Measurements from ENCODE around the gene INSR. TPM values are rescaled to one million over a fixed set of nuclear protein-coding genes. Genes with fewer than 3 reads are reported as not detected.

INSR gene
- total and polyA plus RNA-seq, 2 of the 8 experiments (the other 6 are each of a cell fraction or from before 2014, with no cell fraction given), result 13.1 to 48.7 TPM

- Histone ChIP-seq H4K5ac (ENCODE audit: insufficient read length, low read depth, low read length) (no peak overlapping the region), H3K9ac (replicated peaks in 1 of 4; ENCODE audit: extremely low read depth in 1 of 4, low read depth in 3 of 4, low read length in 3 of 4) (no peak overlapping the region), H3K14ac (ENCODE audit: insufficient read length) (no peak overlapping the region), H3K4me2 (ENCODE audit: insufficient read depth in 1 of 2, low read depth in 2 of 2, low read length in 2 of 2) (no peak overlapping the region), H3K4me3 (ENCODE audit: extremely low read depth in 1 of 4, insufficient read depth in 2 of 4, low read depth in 3 of 4, low read length in 4 of 4) (no peak overlapping the region), H3K27ac (ENCODE audit: low read depth, low read length) (no peak overlapping the region), H4K91ac (replicated peaks; ENCODE audit: insufficient read length, low read length) (no peak overlapping the region), H3K9me3 (ENCODE audit: insufficient read depth in 2 of 2, low read depth in 1 of 2, low read length in 1 of 2) (peaks cover 0 to 6% of the 10 kb centered on the region in 2 experiments; a peak in 2 of 4 replicates), H3K4me1 (replicated peaks in 1 of 4; ENCODE audit: control insufficient read depth in 3 of 4, insufficient read depth in 4 of 4, low read length in 3 of 4) (no peaks in the 10 kb centered on the region), H3K56ac (replicated peaks; ENCODE audit: insufficient read length, low read depth, low read length) (no peak overlapping the region), H2BK5ac (ENCODE audit: low read depth, low read length) (no peak overlapping the region), H3K79me1 (ENCODE audit: low read depth, low read length) (no peaks in the 10 kb centered on the region), H3K27me3 (replicated peaks in 1 of 4; ENCODE audit: control insufficient read depth in 3 of 4, extremely low read depth in 1 of 4, insufficient read depth in 3 of 4, low read length in 3 of 4) (no peaks in the 10 kb centered on the region), H2BK20ac (ENCODE audit: low read length) (no peak overlapping the region), H3K18ac (ENCODE audit: extremely low read depth, low read length) (no peak overlapping the region), H2BK120ac (replicated peaks; ENCODE audit: low read depth, low read length) (no peak overlapping the region), H4K20me1 (replicated peaks in 1 of 2; ENCODE audit: control insufficient read depth in 1 of 2, insufficient read depth in 2 of 2, low read length in 2 of 2) (no peaks in the 10 kb centered on the region), H3K79me2 (ENCODE audit: control insufficient read depth in 1 of 2, insufficient read depth in 2 of 2, low read length in 2 of 2) (peaks cover 0 to 36% of the 10 kb centered on the region in 2 experiments; a peak in 3 of 4 replicates), H2BK12ac (ENCODE audit: low read depth, low read length) (no peak overlapping the region), H4K8ac (ENCODE audit: extremely low read depth, insufficient read depth, low read length) (no peak overlapping the region), H3K23me2 (ENCODE audit: low read depth, low read length) (no peaks in the 10 kb centered on the region), H3K4ac (replicated peaks; ENCODE audit: insufficient read length, low read depth, low read length) (no peak overlapping the region), H2BK15ac (ENCODE audit: low read length) (no peak overlapping the region), H3K23ac (ENCODE audit: insufficient read length) (no peak overlapping the region), H3K36me3 (ENCODE audit: control insufficient read depth in 2 of 4, insufficient read depth in 4 of 4, low read length in 3 of 4) (0 out of 8 replicates have a peak, but pooled peaks cover 0 to 4% (median 0%) of the 10 kb centered on the region in 4 experiments), H2AFZ (ENCODE audit: low read length) (no peak overlapping the region), H2AK5ac (ENCODE audit: low read depth, low read length) (no peak overlapping the region)
- 70% methylated on average over 5 of the region's 5 CpGs; no CpG with 5 or more reads in 1 of the 2 experiments for WGBS, 2 experiments (ENCODE audit: extremely low coverage in 1 of 2, insufficient coverage in 1 of 2, insufficient read length in 1 of 2, insufficient replicate concordance in 2 of 2, low coverage in 1 of 2, low lambda C conversion rate in 2 of 2, missing lambda C conversion rate in 1 of 2)
- no peak for TF ChIP-seq NANOG (IDR thresholded peaks at IDR 0.05; ENCODE audit: insufficient read depth, low read depth, low read length, poor library complexity, severe bottlenecking)
- no peak for TF ChIP-seq CTCF (IDR thresholded peaks at IDR 0.05; ENCODE audit: control extremely low read depth in 1 of 3, insufficient read depth in 1 of 3, low read depth in 1 of 3, low read length in 3 of 3)
- no peak for TF ChIP-seq NRF1 (IDR thresholded peaks at IDR 0.05; ENCODE audit: low read depth, low read length)
- TF ChIP-seq HDAC2 (IDR thresholded peaks at IDR 0.05; ENCODE audit: borderline replicate concordance in 1 of 2, low read depth in 2 of 2, low read length in 2 of 2), result no peak
- TF ChIP-seq RAD21 (IDR thresholded peaks at IDR 0.05 in 1 of 2, conservative IDR thresholded peaks at IDR 0.05 in 1 of 2; ENCODE audit: low read depth in 2 of 2, low read length in 2 of 2), result no peak
- no peak for TF ChIP-seq TBP (IDR thresholded peaks at IDR 0.05; ENCODE audit: low read depth, low read length)
- CTCF ChIA-PET (ENCODE audit: partially characterized antibody), result interaction anchor here (1.5 kb wide), 1 partner anchor 90 kb away, joined by 4 read pairs; no protein-coding TSS in a partner anchor
- POLR2A ChIA-PET (ENCODE audit: partially characterized antibody), result interaction anchor here (0.6 to 0.7 kb wide), 2 partner anchors 12 to 15 kb away, joined by 3 read pairs; no protein-coding TSS in a partner anchor
- no peak for DNase-seq (ENCODE audit: low read depth in 1 of 2, low spot score in 2 of 2)
- no peak for FAIRE-seq
These were observed 58.1 kb downstream of the INSR start for GRCh38 chr19:7236153-7236552.

Data from H1 (cell line).